ENCODE measurements around the gene PRAMEF11.

DNA sequence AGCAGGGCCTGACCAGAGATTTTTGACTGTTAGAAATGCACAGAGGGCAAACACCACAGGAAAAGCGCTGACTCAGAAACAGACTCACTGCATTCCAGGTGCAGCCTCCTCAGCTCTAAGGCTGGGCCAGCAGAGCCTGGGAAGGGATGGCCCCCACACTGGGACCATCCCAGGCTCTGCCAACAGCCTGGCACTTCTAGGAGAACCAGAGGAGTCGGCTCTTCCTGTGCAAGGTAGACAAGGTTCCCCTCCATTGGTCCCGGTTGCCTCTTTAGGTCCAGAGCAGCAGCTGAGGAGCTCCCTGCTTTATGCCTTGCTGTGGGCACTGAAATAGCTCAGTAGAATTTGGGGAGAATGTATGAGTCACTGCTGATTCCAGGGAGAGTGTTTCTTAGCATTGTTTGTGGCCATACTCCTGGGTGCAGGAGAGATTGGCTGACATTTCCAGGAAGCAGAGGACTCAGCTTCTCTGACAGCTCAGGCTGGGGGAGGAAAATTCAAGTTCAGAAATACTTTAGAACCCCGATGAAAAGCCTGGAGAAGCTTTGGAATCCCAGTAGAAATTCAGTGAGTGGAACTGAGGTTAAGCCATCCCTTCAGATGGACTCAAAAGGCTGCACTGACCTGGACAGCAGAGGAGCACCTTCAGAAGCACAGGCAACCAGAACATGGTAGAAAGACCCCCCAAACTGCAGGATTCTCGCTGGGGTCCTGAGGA, 20.4 kb downstream of the PRAMEF11 start:
- TF ChIP-seq POLR2AphosphoS5 (IDR thresholded peaks at IDR 0.05) (no peak), POLR2A (IDR thresholded peaks at IDR 0.05) (no peak), EP300 (IDR thresholded peaks at IDR 0.05; ENCODE audit: low read depth) (no peak)
- TF ChIP-seq, protein P1, sequence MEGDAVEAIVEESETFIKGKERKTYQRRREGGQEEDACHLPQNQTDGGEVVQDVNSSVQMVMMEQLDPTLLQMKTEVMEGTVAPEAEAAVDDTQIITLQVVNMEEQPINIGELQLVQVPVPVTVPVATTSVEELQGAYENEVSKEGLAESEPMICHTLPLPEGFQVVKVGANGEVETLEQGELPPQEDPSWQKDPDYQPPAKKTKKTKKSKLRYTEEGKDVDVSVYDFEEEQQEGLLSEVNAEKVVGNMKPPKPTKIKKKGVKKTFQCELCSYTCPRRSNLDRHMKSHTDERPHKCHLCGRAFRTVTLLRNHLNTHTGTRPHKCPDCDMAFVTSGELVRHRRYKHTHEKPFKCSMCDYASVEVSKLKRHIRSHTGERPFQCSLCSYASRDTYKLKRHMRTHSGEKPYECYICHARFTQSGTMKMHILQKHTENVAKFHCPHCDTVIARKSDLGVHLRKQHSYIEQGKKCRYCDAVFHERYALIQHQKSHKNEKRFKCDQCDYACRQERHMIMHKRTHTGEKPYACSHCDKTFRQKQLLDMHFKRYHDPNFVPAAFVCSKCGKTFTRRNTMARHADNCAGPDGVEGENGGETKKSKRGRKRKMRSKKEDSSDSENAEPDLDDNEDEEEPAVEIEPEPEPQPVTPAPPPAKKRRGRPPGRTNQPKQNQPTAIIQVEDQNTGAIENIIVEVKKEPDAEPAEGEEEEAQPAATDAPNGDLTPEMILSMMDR (IDR thresholded peaks at IDR 0.05) = no peak
